ENCODE data around the gene PSMB10. TPM values are rescaled to one million over a fixed set of nuclear protein-coding genes. Genes with fewer than 3 reads are reported as not detected.

Gene PSMB10
- polyA plus RNA-seq, 4 donors = 20.3 to 31.6 (median 22.8) TPM

GRCh38 chr16:67901734-67902133, 34.9 kb downstream of the PSMB10 start:
- no peak for DNase-seq (ENCODE audit: low read depth in 4 of 4, low spot score in 3 of 4)

- DNase-seq (ENCODE audit: low read depth in 4 of 4, low spot score in 3 of 4) = no peak
These were observed 39.4 kb downstream of the PSMB10 start for GRCh38 chr16:67897231-67897630.

- DNase-seq (ENCODE audit: low read depth in 4 of 4, low spot score in 3 of 4) = no peak
These were observed 42.8 kb downstream of the PSMB10 start for GRCh38 chr16:67893743-67894399.

GRCh38 chr16:67892899-67893742, 43.5 kb downstream of the PSMB10 start, which contains the start of gene PSKH1:
TSS of gene PSKH1 (plus strand) at chr16:67893254. CDS start at chr16:67908750, 15,496 bp downstream.
- DNase-seq (ENCODE audit: low read depth in 4 of 4, low spot score in 3 of 4) = peak; percentile 81 to 93 (median 86)

- no peak for DNase-seq (ENCODE audit: low read depth in 4 of 4, low spot score in 3 of 4)
These were observed 44.3 kb downstream of the PSMB10 start for GRCh38 chr16:67892375-67892774.

GRCh38 chr16:67888331-67888730, 48.3 kb downstream of the PSMB10 start:
- DNase-seq (ENCODE audit: low read depth in 4 of 4, low spot score in 3 of 4) = no peak

GRCh38 chr16:67886387-67886786, 50.3 kb downstream of the PSMB10 start:
- DNase-seq (ENCODE audit: low read depth in 4 of 4, low spot score in 3 of 4) = no peak

- no peak for DNase-seq (ENCODE audit: low read depth in 4 of 4, low spot score in 3 of 4)
These were observed 50.7 kb downstream of the PSMB10 start for GRCh38 chr16:67885976-67886375.

- DNase-seq (ENCODE audit: low read depth in 4 of 4, low spot score in 3 of 4) = no peak
These were observed 51.1 kb downstream of the PSMB10 start for GRCh38 chr16:67885545-67885944.

- peak in 2 of 4 donors; percentile 48 to 50 for DNase-seq (ENCODE audit: low read depth in 4 of 4, low spot score in 3 of 4)
These were observed 52.0 kb downstream of the PSMB10 start, which contains the start of gene NRN1L for GRCh38 chr16:67884684-67885083. TSS of gene NRN1L (plus strand) at chr16:67884885. CDS start at chr16:67884904, 19 bp downstream.

Other genes with a start within 250 kb of the PSMB10 start
- gene GFOD2, start 217.5 kb downstream of the PSMB10 start, polyA plus RNA-seq (ENCODE audit: insufficient read length in 4 of 4) = 10 to 100 TPM; 17.7 to 24.5 (median 20.7) TPM
- gene RANBP10, start 130.3 kb downstream of the PSMB10 start, polyA plus RNA-seq (ENCODE audit: insufficient read length in 4 of 4) = 10 to 100 TPM; 19.2 to 31.1 (median 21.8) TPM
- 1 to 10 TPM; 2.9 to 9.8 (median 7.1) TPM for gene TSNAXIP1, start 130.0 kb downstream of the PSMB10 start, polyA plus RNA-seq (ENCODE audit: insufficient read length in 4 of 4)
- 10 to 100 TPM; 27.7 to 34.1 (median 29.6) TPM for gene THAP11, start 94.5 kb downstream of the PSMB10 start, polyA plus RNA-seq (ENCODE audit: insufficient read length in 4 of 4)
- 100 to 1,000 TPM; 103 to 128 (median 126) TPM for gene NUTF2, start 89.9 kb downstream of the PSMB10 start, polyA plus RNA-seq (ENCODE audit: insufficient read length in 4 of 4)
- 10 to 100 TPM; 41.2 to 60.4 (median 44.7) TPM for gene CENPT, start 89.2 kb downstream of the PSMB10 start, polyA plus RNA-seq (ENCODE audit: insufficient read length in 4 of 4)
- gene EDC4, start 63.8 kb downstream of the PSMB10 start, polyA plus RNA-seq (ENCODE audit: insufficient read length in 4 of 4) = 100 to 1,000 TPM in 1 of 4 donors, 10 to 100 TPM in 3; 67.0 to 106 (median 83.7) TPM
- gene NRN1L, start 52.0 kb downstream of the PSMB10 start, polyA plus RNA-seq (ENCODE audit: insufficient read length in 4 of 4) = under 1 TPM in 3 of 4 donors, not detected in 1; 0.39 to 0.94 (median 0.93) TPM
- gene PSKH1, start 43.6 kb downstream of the PSMB10 start, polyA plus RNA-seq (ENCODE audit: insufficient read length in 4 of 4) = 10 to 100 TPM; 31.0 to 36.4 (median 34.3) TPM
- 1 to 10 TPM; 2.4 to 9.4 (median 5.6) TPM for gene CTRL, start 5.0 kb downstream of the PSMB10 start, polyA plus RNA-seq (ENCODE audit: insufficient read length in 4 of 4)
- gene LCAT, start 7.3 kb upstream of the PSMB10 start, polyA plus RNA-seq (ENCODE audit: insufficient read length in 4 of 4) = 10 to 100 TPM; 13.1 to 29.4 (median 23.7) TPM
- gene SLC12A4, start 31.8 kb upstream of the PSMB10 start, polyA plus RNA-seq (ENCODE audit: insufficient read length in 4 of 4) = 10 to 100 TPM; 32.7 to 61.6 (median 38.5) TPM
- under 1 TPM in 2 of 4 donors, not detected in 2; 0.07 to 0.09 TPM for gene DPEP3, start 43.6 kb upstream of the PSMB10 start, polyA plus RNA-seq (ENCODE audit: insufficient read length in 4 of 4)
- gene DPEP2, start 62.6 kb upstream of the PSMB10 start, polyA plus RNA-seq (ENCODE audit: insufficient read length in 4 of 4) = 1 to 10 TPM in 2 of 4 donors, under 1 TPM in 2; 0.54 to 1.2 (median 0.94) TPM
- not detected for gene DPEP2NB, start 79.1 kb upstream of the PSMB10 start, polyA plus RNA-seq (ENCODE audit: insufficient read length in 4 of 4)
- gene DDX28, start 86.4 kb upstream of the PSMB10 start, polyA plus RNA-seq (ENCODE audit: insufficient read length in 4 of 4) = 10 to 100 TPM in 1 of 4 donors, 1 to 10 TPM in 3; 6.6 to 10.1 (median 9.4) TPM
- gene DUS2, start 86.4 kb upstream of the PSMB10 start, polyA plus RNA-seq (ENCODE audit: insufficient read length in 4 of 4) = 10 to 100 TPM in 3 of 4 donors, 1 to 10 TPM in 1; 9.8 to 15.8 (median 15.5) TPM
- 10 to 100 TPM; 32.0 to 38.1 (median 35.0) TPM for gene NFATC3, start 148.5 kb upstream of the PSMB10 start, polyA plus RNA-seq (ENCODE audit: insufficient read length in 4 of 4)

Measured in left renal pelvis (tissue), 4 donors.